Measurements from ENCODE around the gene MRNIP. TPM values are rescaled to one million over a fixed set of nuclear protein-coding genes. Genes with fewer than 3 reads are reported as not detected.

MRNIP gene
- total RNA-seq, 1 experiment from 2014 or later = 31.1 TPM

GRCh38 chr5:179840766-179841165 is 17.9 kb downstream of the MRNIP start:
- Histone ChIP-seq H2BK5ac (ENCODE audit: insufficient read length, low read length) (no peak overlapping the region), H2BK12ac (ENCODE audit: insufficient read length, low read depth, low read length) (no peak overlapping the region), H4K5ac (ENCODE audit: insufficient read length, low read depth, low read length) (no peak overlapping the region), H3K4ac (ENCODE audit: low read depth, low read length) (no peak overlapping the region), H4K8ac (replicated peaks; ENCODE audit: insufficient read length, low read depth, low read length) (no peak overlapping the region), H3K9me3 (ENCODE audit: control insufficient read depth, low read depth, low read length) (no peaks in the 10 kb centered on the region), H3K4me2 (ENCODE audit: insufficient read depth, insufficient read length, low read length) (no peak overlapping the region), H3K27me3 (ENCODE audit: insufficient read depth, low read length) (no peaks in the 10 kb centered on the region), H4K20me1 (ENCODE audit: control insufficient read depth, insufficient read depth, insufficient read length) (no peaks in the 10 kb centered on the region), H3K18ac (ENCODE audit: insufficient read length, low read depth, low read length) (no peak overlapping the region), H4K91ac (ENCODE audit: insufficient read length, low read depth, low read length) (no peak overlapping the region), H2AK5ac (ENCODE audit: insufficient read length, low read length) (no peak overlapping the region), H2AFZ (ENCODE audit: low read length) (no peak overlapping the region), H3K4me1 (ENCODE audit: insufficient read depth, low read length) (no peaks in the 10 kb centered on the region), H2BK20ac (ENCODE audit: low read depth, low read length, poor library complexity, severe bottlenecking) (no peak overlapping the region), H3K9ac (ENCODE audit: extremely low read depth, insufficient read length, low read length) (no peak overlapping the region), H3K27ac (ENCODE audit: insufficient read length, low read depth, low read length) (no peak overlapping the region), H3K14ac (ENCODE audit: insufficient read depth, low read length) (no peak overlapping the region), H3K79me1 (ENCODE audit: insufficient read depth, low read depth, low read length, poor library complexity, severe bottlenecking) (no peaks in the 10 kb centered on the region), H3K79me2 (ENCODE audit: insufficient read depth, low read length) (no peaks in the 10 kb centered on the region), H3K23ac (ENCODE audit: insufficient read length, low read depth, low read length) (no peak overlapping the region), H3T11ph (ENCODE audit: low read length) (no peak overlapping the region), H3K56ac (ENCODE audit: insufficient read length, low read depth, low read length) (no peak overlapping the region), H2BK15ac (ENCODE audit: low read depth, low read length) (no peak overlapping the region), H3K23me2 (ENCODE audit: insufficient read length, low read depth, low read length, poor library complexity, severe bottlenecking) (no peaks in the 10 kb centered on the region), H2BK120ac (ENCODE audit: low read depth, low read length, poor library complexity, severe bottlenecking) (no peak overlapping the region)
- TF ChIP-seq CTCF (conservative IDR thresholded peaks at IDR 0.05) = no peak
- Mint-ChIP-seq H3K9me3 (peaks cover 19% of the 10 kb centered on the region in 2 experiments), H3K36me3 (ENCODE audit: insufficient read depth in 1 of 3, low read depth in 3 of 3) (peaks cover 54 to 77% (median 76%) of the 10 kb centered on the region in 3 experiments), H3K4me3 (no peak overlapping the region), H3K4me1 (no peaks in the 10 kb centered on the region), H3K27ac (peak overlapping the region in 2 of 3 experiments; percentile 68 to 84; a peak in 2 of 7 replicates), H3K27me3 (ENCODE audit: low read depth) (no peaks in the 10 kb centered on the region; the same call in 1 of the 2 replicates)
- WGBS (ENCODE audit: extremely low coverage, insufficient read length, low lambda C conversion rate) = no CpG with 5 or more reads among the region's 17 CpGs
- no peak for DNase-seq

Measured in H9 (cell line).